GM19043 (cell line): Measurements from ENCODE around the gene PDHA2.
"Not testable (repeated sequence)": the region's sequence is repeated elsewhere in the genome, so short reads cannot be mapped to it uniquely, and the experiment has no call there.

Experiments used
- ATAC-seq: cut with Tn5 transposase; IDR thresholded peaks from one replicate; pipeline ENCODE4 v1.9.1; 2021; ENCODE audit warnings: low read depth; ENCODE audit not compliant: unreplicated experiment

Gene PDHA2

GRCh38 chr4:95839891-95840290 is at the start of gene PDHA2:
TSS of gene PDHA2 (plus strand) at chr4:95840093. CDS start at chr4:95840151, 58 bp downstream.
- no peak for ATAC-seq

- no peak for ATAC-seq
Observed at GRCh38 chr4:95798003-95798402, 41.9 kb upstream of the PDHA2 start.

GRCh38 chr4:95798727-95799126 is 41.2 kb upstream of the PDHA2 start:
- no peak for ATAC-seq

GRCh38 chr4:95821867-95822266 is 18.0 kb upstream of the PDHA2 start:
- no peak for ATAC-seq

- ATAC-seq: no peak
Observed at GRCh38 chr4:95825546-95825945, 14.3 kb upstream of the PDHA2 start.

- no peak for ATAC-seq
Observed at GRCh38 chr4:95830651-95831050, 9.2 kb upstream of the PDHA2 start.

- ATAC-seq: no peak
Observed at GRCh38 chr4:95831166-95831565, 8.7 kb upstream of the PDHA2 start.

- ATAC-seq: no peak
Observed at GRCh38 chr4:95833711-95834194, 6.1 kb upstream of the PDHA2 start.

GRCh38 chr4:95835672-95836071 is 4.2 kb upstream of the PDHA2 start:
- ATAC-seq: no peak

- ATAC-seq: no peak
Observed at GRCh38 chr4:95838192-95838591, 1.7 kb upstream of the PDHA2 start.

GRCh38 chr4:95847908-95848460 is 8.1 kb downstream of the PDHA2 start:
- no peak for ATAC-seq

- ATAC-seq: no peak
Observed at GRCh38 chr4:95850161-95850560, 10.3 kb downstream of the PDHA2 start.

GRCh38 chr4:95857761-95858160 is 17.9 kb downstream of the PDHA2 start:
- no peak for ATAC-seq

- ATAC-seq: no peak
Observed at GRCh38 chr4:95867919-95868318, 28.0 kb downstream of the PDHA2 start.

GRCh38 chr4:95869414-95869813 is 29.5 kb downstream of the PDHA2 start:
- not testable (repeated sequence) for ATAC-seq

GRCh38 chr4:95869961-95870500 is 30.1 kb downstream of the PDHA2 start:
- no peak for ATAC-seq

- ATAC-seq: no peak
Observed at GRCh38 chr4:95877636-95878035, 37.7 kb downstream of the PDHA2 start.

GRCh38 chr4:95887551-95887950 is 47.7 kb downstream of the PDHA2 start:
- ATAC-seq: no peak

GRCh38 chr4:95889662-95890061 is 49.8 kb downstream of the PDHA2 start:
- no peak for ATAC-seq
